Breast epithelium (tissue), 4 donors: ENCODE measurements around the gene GUCY1A2. TPM values are rescaled to one million over a fixed set of nuclear protein-coding genes. Genes with fewer than 3 reads are reported as not detected.

ENCODE experiments used
- DNase-seq, 2 donors: peaks; one replicate each; pipeline ENCODE4 v3.0.0-alpha.2; 2019; ENCODE audit warnings: low spot score in 2 of 2
- H3K27ac ChIP-seq, 2 donors: fragments of 200-600 bp; sonication (generic) in 1 of 2; one replicate each; pipeline ENCODE4 v1.5.1; 2016 to 2019; ENCODE audit warnings: mild to moderate bottlenecking in 1 of 2
- H3K27me3 ChIP-seq, 2 donors: fragments of 200-600 bp; sonication (generic) in 1 of 2; one replicate each; pipeline versions ENCODE4 v1.5.1 to v1.6.0; 2017 to 2019; ENCODE audit warnings: control low read depth in 1 of 2, mild to moderate bottlenecking in 1 of 2
- H3K36me3 ChIP-seq: fragments of 200-600 bp; one replicate; pipeline ENCODE4 v1.5.1; 2019
- H3K4me1 ChIP-seq, 2 donors: fragments of 200-600 bp; sonication (generic); one replicate each; pipeline ENCODE4 v1.5.1; 2016 to 2019; ENCODE audit warnings: control low read depth in 1 of 2
- H3K4me3 ChIP-seq, 3 donors: fragments of 200-600 bp; sonication (generic); 1 replicate in 2 of 3; 2 replicates in 1 of 3; pipeline ENCODE4 v1.5.1; 2016 to 2019; ENCODE audit warnings: mild to moderate bottlenecking in 3 of 3, moderate library complexity in 2 of 3
- H3K9me3 ChIP-seq, 2 donors: fragments of 200-600 bp; sonication (generic) in 1 of 2; one replicate each; pipeline ENCODE4 v1.5.1; 2016 to 2019; ENCODE audit warnings: control low read depth in 1 of 2
- CTCF ChIP-seq, 3 donors: fragments of 450-650 bp; IDR thresholded peaks; one replicate each; pipeline ENCODE4 v1.5.1; 2016 to 2017; ENCODE audit warnings: antibody characterized with exemption in 3 of 3, mild to moderate bottlenecking in 3 of 3, moderate library complexity in 3 of 3
- POLR2A ChIP-seq: fragments of 450-650 bp; IDR thresholded peaks from one replicate; pipeline ENCODE4 v1.6.1; 2016; ENCODE audit warnings: antibody characterized with exemption, mild to moderate bottlenecking, moderate library complexity
- POLR2AphosphoS5 ChIP-seq, 3 donors: sonication (generic); formaldehyde crosslinking; IDR thresholded peaks; one replicate each; pipeline ENCODE4 v1.6.1; 2017; ENCODE audit warnings: antibody characterized with exemption in 3 of 3
- intact Hi-C: fragments of 100-400 bp; cut with DNase I; formaldehyde crosslinking; loops from one replicate; pipeline ENCODE4 v1.15.1; 2023; ENCODE audit warnings: low total_unique reads
- total RNA-seq, 3 donors: library from RNA; depleted of rRNA; stranded (reverse); fragments of >200 nt; gene quantifications; one replicate each; pipeline ENCODE4 v1.1.0, GENCODE V29; 2016

GUCY1A2 gene
- total RNA-seq, 3 donors from 2014 or later: 3.2 to 5.3 (median 4.9) TPM

- no peaks in the 10 kb centered on the region for H3K36me3 ChIP-seq
- intact Hi-C loops: no loop called here
- no peak for TF ChIP-seq POLR2AphosphoS5 (IDR thresholded peaks at IDR 0.05)
- no peak for TF ChIP-seq POLR2A
- no peak for TF ChIP-seq CTCF (IDR thresholded peaks at IDR 0.05)
- no peaks in the 10 kb centered on the region for H3K4me1 ChIP-seq
- H3K9me3 ChIP-seq: peaks cover 5 to 8% of the 10 kb centered on the region in 2 donors
- no peaks in the 10 kb centered on the region for H3K27me3 ChIP-seq
- H3K27ac ChIP-seq: no peak overlapping the region
- no peak overlapping the region for H3K4me3 ChIP-seq
- DNase-seq: no peak
Measured at GRCh38 chr11:106642331-106642730, 375.9 kb downstream of the GUCY1A2 start.

- Histone ChIP-seq H3K4me1 (no peaks in the 10 kb centered on the region), H3K27me3 (no peaks in the 10 kb centered on the region), H3K27ac (no peak overlapping the region), H3K36me3 (no peaks in the 10 kb centered on the region), H3K4me3 (no peak overlapping the region), H3K9me3 (peaks cover 0 to 7% of the 10 kb centered on the region in 2 donors)
- TF ChIP-seq POLR2AphosphoS5 (IDR thresholded peaks at IDR 0.05) (no peak), POLR2A (no peak), CTCF (IDR thresholded peaks at IDR 0.05) (no peak)
- DNase-seq: no peak
- intact Hi-C loops: no loop called here
Measured at GRCh38 chr11:106632283-106632682, 386.0 kb downstream of the GUCY1A2 start.

GRCh38 chr11:106627694-106628093, 390.6 kb downstream of the GUCY1A2 start:
- DNase-seq: no peak
- Histone ChIP-seq H3K4me1 (no peaks in the 10 kb centered on the region), H3K27me3 (no peaks in the 10 kb centered on the region), H3K36me3 (no peaks in the 10 kb centered on the region), H3K9me3 (peaks cover 0 to 7% of the 10 kb centered on the region in 2 donors), H3K27ac (no peak overlapping the region), H3K4me3 (no peak overlapping the region)
- no peak for TF ChIP-seq CTCF (IDR thresholded peaks at IDR 0.05)
- TF ChIP-seq POLR2AphosphoS5 (IDR thresholded peaks at IDR 0.05): no peak
- TF ChIP-seq POLR2A: no peak
- intact Hi-C loops: no loop called here

GRCh38 chr11:106625566-106625965, 392.7 kb downstream of the GUCY1A2 start:
- Histone ChIP-seq H3K27me3 (no peaks in the 10 kb centered on the region), H3K9me3 (peaks cover 0 to 7% of the 10 kb centered on the region in 2 donors), H3K27ac (no peak overlapping the region), H3K4me3 (no peak overlapping the region), H3K4me1 (no peaks in the 10 kb centered on the region), H3K36me3 (no peaks in the 10 kb centered on the region)
- intact Hi-C loops: no loop called here
- TF ChIP-seq POLR2AphosphoS5 (IDR thresholded peaks at IDR 0.05) (no peak), POLR2A (no peak), CTCF (IDR thresholded peaks at IDR 0.05) (no peak)
- no peak for DNase-seq

GRCh38 chr11:106624377-106624776, 393.9 kb downstream of the GUCY1A2 start:
- Histone ChIP-seq H3K4me1 (no peaks in the 10 kb centered on the region), H3K27me3 (no peaks in the 10 kb centered on the region), H3K27ac (no peak overlapping the region), H3K4me3 (no peak overlapping the region), H3K9me3 (peaks cover 0 to 7% of the 10 kb centered on the region in 2 donors), H3K36me3 (no peaks in the 10 kb centered on the region)
- intact Hi-C loops: no loop called here
- TF ChIP-seq CTCF (IDR thresholded peaks at IDR 0.05): no peak
- TF ChIP-seq POLR2A: no peak
- no peak for TF ChIP-seq POLR2AphosphoS5 (IDR thresholded peaks at IDR 0.05)
- no peak for DNase-seq
